GM18873 (cell line): ENCODE results near the gene DGKD.
A peak's percentile ranks its signal among the peaks of the same experiment; 100 is the strongest.

ENCODE experiments used
- ATAC-seq: cut with Tn5 transposase; IDR thresholded peaks from one replicate; pipeline ENCODE4 v1.9.1; 2021; ENCODE audit warnings: mild to moderate bottlenecking, moderate library complexity, moderate number of reproducible peaks; ENCODE audit not compliant: unreplicated experiment, low FRiP score

DGKD gene

GRCh38 chr2:233486357-233486756 lies 132.1 kb downstream of the DGKD start:
- ATAC-seq: no peak

- no peak for ATAC-seq
These were observed 132.7 kb downstream of the DGKD start for GRCh38 chr2:233486778-233487552.

DNA sequence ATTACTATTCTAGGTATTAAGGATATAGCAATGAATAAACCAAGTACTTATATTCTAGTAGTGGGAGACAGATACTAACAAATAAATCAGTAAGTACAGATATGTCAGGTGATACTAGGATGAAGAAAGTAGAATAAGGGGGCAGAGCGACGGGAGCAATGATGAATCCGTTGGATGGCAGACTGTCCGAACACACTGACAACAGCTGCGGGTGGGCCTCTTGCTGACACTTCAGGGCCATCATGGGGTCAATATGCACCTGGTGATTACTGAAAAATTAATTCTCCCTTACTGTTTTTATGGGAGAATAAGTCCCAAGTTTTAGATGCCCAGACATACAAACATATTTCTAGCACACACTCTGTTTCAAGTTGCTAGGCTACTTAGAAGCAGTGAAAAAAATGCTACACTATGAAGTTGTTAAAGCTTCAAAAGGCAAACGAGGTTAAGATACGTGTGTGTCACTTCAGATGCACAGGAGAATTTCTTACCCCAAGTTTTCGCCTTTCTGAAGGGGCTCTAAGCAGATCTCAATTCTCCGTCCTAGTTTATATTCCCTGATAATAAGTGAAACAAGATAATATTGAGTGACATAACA lies 133.6 kb downstream of the DGKD start:
- no peak for ATAC-seq

GRCh38 chr2:233489143-233489542 lies 134.8 kb downstream of the DGKD start:
- no peak for ATAC-seq

DNA sequence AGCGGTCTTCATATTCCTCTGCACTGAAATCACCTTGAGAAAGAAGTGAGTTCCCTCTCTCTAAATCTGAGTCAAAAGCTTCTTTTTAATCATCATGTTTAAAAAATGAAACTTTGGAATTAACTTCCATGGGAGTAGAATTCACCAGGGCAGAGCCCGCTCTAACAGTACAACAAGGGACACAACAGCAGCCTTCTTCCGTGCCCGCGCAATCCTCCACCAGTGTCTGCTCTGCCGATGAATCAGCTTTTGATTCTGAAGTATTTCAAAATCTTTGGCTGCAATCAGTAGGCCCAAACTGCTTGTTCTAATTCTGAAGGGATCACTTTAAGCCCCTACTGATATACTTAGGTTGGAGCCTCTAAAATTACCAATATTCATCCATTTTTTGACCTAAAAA lies 135.4 kb downstream of the DGKD start:
- ATAC-seq: no peak

DNA sequence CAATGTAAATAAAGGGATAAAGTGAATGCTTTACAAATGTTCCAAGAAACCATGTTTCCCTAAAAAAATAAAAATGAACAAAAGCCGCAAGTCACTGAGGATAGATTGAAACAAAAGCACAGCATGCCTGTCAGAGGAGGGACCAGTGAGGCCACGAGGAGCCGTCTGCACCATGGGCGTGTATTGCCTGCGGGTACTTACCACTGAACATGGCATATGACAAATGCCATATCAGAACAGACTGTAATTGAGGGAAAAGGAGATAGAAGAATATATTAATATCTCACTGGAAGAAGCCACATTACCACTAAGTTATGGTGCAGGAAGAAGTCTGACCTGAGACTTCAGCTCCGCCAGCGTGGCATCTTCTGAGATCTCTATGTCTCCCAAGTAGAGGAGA lies 136.5 kb downstream of the DGKD start:
- ATAC-seq: no peak

- ATAC-seq: no peak
These were observed 137.0 kb downstream of the DGKD start for GRCh38 chr2:233491326-233491725.

DNA sequence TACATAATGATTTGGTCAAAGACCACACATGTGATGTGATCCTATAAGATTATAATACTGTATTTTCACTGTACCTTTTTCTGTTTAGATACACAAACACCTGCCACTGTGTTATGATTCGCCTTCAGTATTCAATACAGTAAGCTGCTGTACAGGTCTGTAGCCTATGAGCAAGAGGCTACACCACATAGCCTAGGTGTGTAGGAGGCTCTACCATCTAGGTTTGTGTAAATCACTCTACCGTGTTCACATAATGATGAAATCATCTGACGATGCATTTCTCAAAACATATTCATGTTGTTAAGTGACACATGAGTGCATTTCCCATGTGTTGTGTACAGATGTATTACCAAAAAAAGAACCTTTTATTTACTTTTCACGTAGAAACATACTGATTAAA lies 137.8 kb downstream of the DGKD start:
- ATAC-seq: no peak

DNA sequence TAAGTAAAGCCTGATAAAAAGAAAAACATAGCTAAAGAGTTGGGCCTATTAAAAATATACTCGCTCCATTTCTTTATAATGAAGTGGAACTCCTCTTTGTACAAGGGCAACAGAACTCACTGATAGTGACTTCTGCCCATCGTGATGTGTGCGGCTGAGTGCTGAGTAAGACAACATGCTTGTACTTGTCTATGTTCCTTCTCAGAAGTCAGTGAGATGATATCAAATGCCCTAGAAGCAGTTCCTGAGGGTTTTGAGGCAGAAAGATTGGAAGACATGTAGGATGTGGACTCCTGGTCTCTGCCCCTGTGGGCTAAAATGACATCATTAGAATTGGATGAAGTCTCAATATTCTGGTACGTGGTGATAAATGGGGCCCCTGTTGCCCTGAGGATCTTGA lies 138.5 kb downstream of the DGKD start:
- no peak for ATAC-seq

DNA sequence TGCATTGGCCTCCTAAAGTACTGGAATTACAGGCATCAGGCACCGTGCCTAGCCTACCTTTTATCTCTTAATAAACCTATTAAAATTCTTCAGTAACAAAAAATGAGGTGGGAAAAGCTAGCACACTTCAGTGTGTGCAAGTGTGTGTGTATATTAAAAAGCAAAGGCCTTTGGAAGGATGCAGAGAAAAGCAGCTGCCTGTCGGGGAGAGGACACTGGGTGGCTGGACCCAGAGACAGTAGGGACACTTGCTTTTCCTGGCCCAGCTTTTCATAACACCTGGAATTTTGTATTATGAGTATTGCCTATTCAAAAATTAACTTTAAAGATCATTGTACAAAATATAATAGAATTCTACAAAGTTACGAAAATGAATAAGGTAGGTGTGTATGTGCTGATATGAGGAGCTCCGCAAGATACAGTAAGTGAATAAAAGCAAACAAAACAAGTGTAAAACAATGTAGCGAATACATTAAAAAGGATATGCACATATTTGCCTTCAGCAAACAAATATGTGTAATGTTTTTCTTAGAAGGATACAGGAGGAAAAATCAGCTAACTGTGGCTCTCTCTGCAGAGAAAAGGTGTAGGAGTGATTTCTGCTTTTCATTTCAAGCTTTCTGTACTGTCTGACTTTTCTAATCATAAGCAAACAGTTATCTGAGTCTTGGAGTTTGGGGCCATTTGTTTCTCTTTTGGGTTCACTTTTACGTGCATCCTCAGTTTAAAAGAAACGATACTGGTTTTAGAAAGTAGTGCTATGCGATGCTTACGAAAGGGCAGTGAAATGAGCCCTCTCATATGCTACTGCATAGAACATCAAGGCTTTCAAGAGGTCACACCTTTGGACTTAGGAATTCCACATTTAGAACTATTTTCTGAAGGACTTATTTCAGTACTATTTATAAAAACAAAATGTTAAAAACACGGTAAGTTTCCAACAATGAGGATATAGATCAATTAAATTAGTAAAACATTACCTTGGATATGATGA lies 141.5 kb downstream of the DGKD start:
- ATAC-seq: no peak

- ATAC-seq: no peak
These were observed 143.4 kb downstream of the DGKD start for GRCh38 chr2:233497692-233498091.

DNA sequence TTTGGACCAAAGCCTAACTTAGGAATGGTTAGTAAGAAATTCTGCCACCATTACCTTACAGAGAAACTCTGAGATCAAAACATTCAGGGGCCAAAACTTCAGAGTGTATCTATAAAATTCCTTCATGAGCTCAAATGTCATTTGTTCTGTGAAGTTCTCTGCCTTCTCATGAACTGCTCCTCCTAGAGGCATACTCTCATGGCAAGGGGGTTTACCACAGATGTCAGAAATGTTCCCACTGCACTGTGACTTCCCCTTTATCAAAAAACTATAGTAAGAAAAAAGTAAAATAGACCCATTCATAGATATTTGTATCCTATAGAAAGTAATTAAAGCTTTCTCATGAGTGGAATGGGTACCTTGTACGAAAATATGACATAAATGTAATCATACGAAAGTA lies 143.8 kb downstream of the DGKD start:
- ATAC-seq: no peak

GRCh38 chr2:233499928-233500327 lies 145.6 kb downstream of the DGKD start:
- ATAC-seq: no peak

- ATAC-seq: no peak
These were observed 147.1 kb downstream of the DGKD start for GRCh38 chr2:233501198-233502076.

- no peak for ATAC-seq
These were observed 149.2 kb downstream of the DGKD start for GRCh38 chr2:233503481-233503880.

- ATAC-seq: no peak
These were observed 149.8 kb downstream of the DGKD start for GRCh38 chr2:233503947-233504637.

GRCh38 chr2:233513953-233514655 lies 159.8 kb downstream of the DGKD start:
- ATAC-seq: no peak

DNA sequence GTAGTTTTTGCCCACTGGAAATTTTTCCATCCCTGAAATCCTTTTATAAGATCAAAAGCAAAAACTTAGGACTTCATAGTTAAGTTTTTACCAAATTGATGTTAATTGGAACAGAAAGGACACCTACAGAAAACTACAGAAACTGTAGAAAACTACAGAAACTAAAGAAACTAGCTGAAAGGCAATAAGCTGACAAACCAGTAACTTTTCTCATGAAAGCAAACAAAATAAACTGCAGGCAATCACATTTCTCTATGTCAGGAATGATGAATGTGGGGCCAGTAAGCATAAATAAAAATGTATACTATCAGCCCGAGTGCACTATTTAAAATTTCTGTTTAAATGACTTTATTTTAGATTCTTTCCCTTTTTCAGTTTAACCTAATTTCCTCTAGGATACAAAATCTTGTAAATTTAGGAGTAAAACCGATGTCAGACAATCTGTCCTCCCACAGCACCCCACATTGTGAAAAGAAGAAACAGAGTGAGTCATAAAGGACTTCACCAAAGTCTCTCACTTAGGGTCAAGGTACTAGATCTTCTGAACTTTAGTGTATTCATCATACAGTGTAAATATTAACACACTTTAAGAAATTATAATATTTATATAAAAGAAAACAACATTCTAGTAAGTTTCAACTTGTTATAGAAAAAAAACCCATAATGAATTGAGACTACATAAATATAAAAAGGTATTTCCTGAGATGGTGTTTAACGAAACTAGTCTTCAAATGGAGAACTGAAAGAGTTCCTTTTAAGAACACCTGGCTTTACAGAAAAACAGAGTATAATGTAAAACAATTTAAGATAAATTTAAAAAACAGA lies 165.7 kb downstream of the DGKD start:
- ATAC-seq: peak; percentile 89
